ENCODE data around the gene NPC1L1. TPM values are rescaled to one million over a fixed set of nuclear protein-coding genes. Genes with fewer than 3 reads are reported as not detected.

NPC1L1 gene
- total and polyA plus RNA-seq, 2 of the 13 experiments (the other 11 are each of a cell fraction or from before 2014, with no cell fraction given) = 4.8 to 14.5 TPM

- no peak for TF ChIP-seq E2F5 (CRISPR knock-in tag; conservative IDR thresholded peaks at IDR 0.05)
- 0 out of 2 replicates have a peak, but pooled peaks have one; percentile 23 for TF ChIP-seq IKZF5 (CRISPR knock-in tag; IDR thresholded peaks at IDR 0.05)
- TF ChIP-seq SIN3A (IDR thresholded peaks at IDR 0.05; ENCODE audit: borderline replicate concordance, low read depth, low read length) = 0 out of 2 replicates have a peak, but pooled peaks have one; percentile 35
- TF ChIP-seq BATF2 (CRISPR knock-in tag; IDR thresholded peaks at IDR 0.05) = no peak
- no peak for TF ChIP-seq NBN (conservative IDR thresholded peaks at IDR 0.05)
- no peak for TF ChIP-seq NFYC (CRISPR knock-in tag; IDR thresholded peaks at IDR 0.05)
- TF ChIP-seq ZKSCAN1 (IDR thresholded peaks at IDR 0.05; ENCODE audit: low read length) = no peak
- TF ChIP-seq ZNF383 (CRISPR knock-in tag; IDR thresholded peaks at IDR 0.05; ENCODE audit: borderline replicate concordance) = no peak
- peak; percentile 74 for TF ChIP-seq ZNF629 (CRISPR knock-in tag; conservative IDR thresholded peaks at IDR 0.05)
- TF ChIP-seq ZFP37 (CRISPR knock-in tag; IDR thresholded peaks at IDR 0.05; ENCODE audit: borderline replicate concordance) = 0 out of 2 replicates have a peak, but pooled peaks have one; percentile 39
- TF ChIP-seq SOX5 (CRISPR knock-in tag; IDR thresholded peaks at IDR 0.05; ENCODE audit: borderline replicate concordance) = peak; percentile 90
- peak; percentile 90 for TF ChIP-seq SALL1 (CRISPR knock-in tag; IDR thresholded peaks at IDR 0.05)
- peak; percentile 66; the same call in 1 of the 3 replicates for TF ChIP-seq MXI1 (IDR thresholded peaks at IDR 0.05; ENCODE audit: borderline replicate concordance, low read depth, low read length)
- TF ChIP-seq JUN (CRISPR knock-in tag; IDR thresholded peaks at IDR 0.05) = peak; percentile 72; the same call in 1 of the 2 replicates
- peak; percentile 27; the same call in 1 of the 2 replicates for TF ChIP-seq POGZ (CRISPR knock-in tag; IDR thresholded peaks at IDR 0.05)
- TF ChIP-seq ELF1 (CRISPR knock-in tag; IDR thresholded peaks at IDR 0.05) = peak; percentile 77
- no peak for TF ChIP-seq EZH2 (conservative IDR thresholded peaks at IDR 0.05; ENCODE audit: low read depth, low read length)
- TF ChIP-seq DPF2 (CRISPR knock-in tag; IDR thresholded peaks at IDR 0.05; ENCODE audit: borderline replicate concordance, low read depth) = peak; percentile 76; the same call in 1 of the 2 replicates
- TF ChIP-seq ZNF331 (CRISPR knock-in tag; IDR thresholded peaks at IDR 0.05) = peak; percentile 77; the same call in 1 of the 2 replicates
- no peak for TF ChIP-seq ZBTB38 (CRISPR knock-in tag; IDR thresholded peaks at IDR 0.05)
- TF ChIP-seq ZNF747 (CRISPR knock-in tag; IDR thresholded peaks at IDR 0.05; ENCODE audit: borderline replicate concordance) = no peak
- peak; percentile 82 for TF ChIP-seq HNF4A (CRISPR knock-in tag; IDR thresholded peaks at IDR 0.05)
- TF ChIP-seq TOE1 (CRISPR knock-in tag; IDR thresholded peaks at IDR 0.05) = no peak
- no peak for TF ChIP-seq ZMAT5 (CRISPR knock-in tag; IDR thresholded peaks at IDR 0.05; ENCODE audit: borderline replicate concordance, low read depth)
- TF ChIP-seq TCF12 (IDR thresholded peaks at IDR 0.05) = no peak
- no peak for TF ChIP-seq TCF12 (CRISPR knock-in tag; IDR thresholded peaks at IDR 0.05)
- TF ChIP-seq PATZ1 (CRISPR knock-in tag; IDR thresholded peaks at IDR 0.05) = no peak
- peak; percentile 61; the same call in 1 of the 2 replicates for TF ChIP-seq RXRA (CRISPR knock-in tag; IDR thresholded peaks at IDR 0.05)
- TF ChIP-seq FOXA3 (CRISPR knock-in tag; IDR thresholded peaks at IDR 0.05) = peak; percentile 92
- no peak for TF ChIP-seq KLF13 (CRISPR knock-in tag; IDR thresholded peaks at IDR 0.05)
These were observed 67.8 kb downstream of the NPC1L1 start (continued) for GRCh38 chr7:44473295-44473694.

Measured in HepG2 (cell line).